Coronary artery (tissue), 2 donors: ENCODE data around the gene ASB4.

Experiments used
- DNase-seq: peaks from one replicate; pipeline ENCODE4 v3.0.0-alpha.2; 2017; ENCODE audit warnings: low spot score
- H3K27ac ChIP-seq, 2 donors: fragments of 200-600 bp; sonication (generic); one replicate each; pipeline ENCODE4 v1.5.1; 2016 to 2019
- H3K4me3 ChIP-seq: fragments of 200-600 bp; sonication (generic); 2 replicates; pipeline ENCODE4 v1.5.1; 2016; ENCODE audit warnings: mild to moderate bottlenecking, moderate library complexity
- CTCF ChIP-seq: fragments of 200-600 bp; sonication (generic); IDR thresholded peaks from one replicate; pipeline ENCODE4 v1.5.1; 2019; ENCODE audit warnings: antibody characterized with exemption

Gene ASB4

DNA sequence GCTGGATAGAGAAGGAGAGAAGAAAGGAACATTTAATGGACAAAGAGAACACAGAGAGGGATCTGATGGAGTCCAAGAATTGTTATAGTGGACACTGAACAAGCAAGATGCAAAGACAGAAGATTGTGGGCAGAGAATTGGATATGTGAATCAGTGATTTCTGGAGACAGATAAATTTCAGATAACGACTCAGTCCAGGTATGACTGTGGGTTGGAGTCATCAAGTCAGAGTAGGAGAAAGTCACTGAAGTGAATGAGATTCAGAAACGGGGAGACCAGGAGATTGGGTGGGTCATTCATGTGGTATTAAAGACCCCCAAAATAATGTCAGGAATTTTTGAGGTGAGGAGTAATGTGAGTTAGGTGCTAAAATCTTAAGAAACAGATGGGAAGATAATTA, 23.0 kb downstream of the ASB4 start:
- Histone ChIP-seq H3K4me3 (no peak overlapping the region), H3K27ac (no peak overlapping the region)
- DNase-seq, result no peak
- TF ChIP-seq CTCF, result no peak

GRCh38 chr7:95509199-95509598, 23.5 kb downstream of the ASB4 start:
- DNase-seq, result no peak
- Histone ChIP-seq H3K4me3 (no peak overlapping the region), H3K27ac (no peak overlapping the region)
- TF ChIP-seq CTCF, result no peak

DNA sequence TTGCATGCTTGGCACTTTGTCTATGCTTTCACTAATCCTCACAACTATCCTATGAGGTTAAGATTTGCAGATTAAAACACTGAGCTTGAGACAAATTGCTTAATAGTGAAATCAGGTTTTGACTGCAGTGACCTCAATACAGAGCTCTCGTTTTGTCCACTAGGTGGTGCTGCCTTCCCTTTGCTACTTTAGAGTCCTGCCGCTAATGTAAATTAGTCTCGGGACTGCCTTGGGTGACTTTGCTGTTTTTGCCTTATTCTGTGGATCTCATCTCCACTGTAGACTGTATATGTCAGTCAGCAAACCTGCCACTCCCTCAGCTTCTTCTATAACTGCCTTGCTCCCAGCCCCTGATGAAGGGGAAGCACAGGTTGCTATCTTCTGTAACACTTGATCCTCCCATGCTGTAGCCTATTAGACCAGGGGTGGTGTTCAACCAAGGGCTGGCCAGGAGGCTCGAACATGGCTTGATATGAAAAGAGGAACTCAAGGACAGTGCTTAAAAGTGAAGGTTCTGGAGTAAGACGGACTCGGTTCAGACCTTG, 26.0 kb downstream of the ASB4 start:
- H3K4me3 ChIP-seq, result peak overlapping the region; percentile 52
- no peak overlapping the region for H3K27ac ChIP-seq
- TF ChIP-seq CTCF, result peak; percentile 69
- no peak for DNase-seq

- no peak overlapping the region for H3K27ac ChIP-seq
- no peak for TF ChIP-seq CTCF
- H3K4me3 ChIP-seq, result no peak overlapping the region
- DNase-seq, result no peak
These were observed 31.7 kb downstream of the ASB4 start for GRCh38 chr7:95517458-95517857.

GRCh38 chr7:95517870-95518269, 32.1 kb downstream of the ASB4 start:
- DNase-seq, result no peak
- TF ChIP-seq CTCF, result no peak
- Histone ChIP-seq H3K4me3 (no peak overlapping the region), H3K27ac (no peak overlapping the region)

- no peak overlapping the region for H3K4me3 ChIP-seq
- no peak for DNase-seq
- no peak for TF ChIP-seq CTCF
- H3K27ac ChIP-seq, result no peak overlapping the region
These were observed 34.4 kb downstream of the ASB4 start for GRCh38 chr7:95520136-95520535.

GRCh38 chr7:95525503-95525902, 39.8 kb downstream of the ASB4 start:
- Histone ChIP-seq H3K27ac (no peak overlapping the region), H3K4me3 (no peak overlapping the region)
- no peak for DNase-seq
- no peak for TF ChIP-seq CTCF
